Neutrophil (primary cell): Measurements from ENCODE around the gene POU3F2.

Source experiments
- H3K27ac ChIP-seq: fragments of 200-600 bp; sonication (generic); 2 replicates; pipeline ENCODE4 v1.5.1; 2016; ENCODE audit warnings: mild to moderate bottlenecking, moderate library complexity
- H3K27me3 ChIP-seq: fragments of 200-600 bp; sonication (generic); 2 replicates; pipeline ENCODE4 v1.6.0; 2016; ENCODE audit warnings: mild to moderate bottlenecking
- H3K36me3 ChIP-seq: fragments of 200-600 bp; sonication (generic); 2 replicates; pipeline ENCODE4 v1.5.1; 2017
- H3K4me1 ChIP-seq, 2 experiments: fragments of 200-600 bp in 1 of 2; sonication (generic) in 1 of 2; 1 replicate in 1 of 2; 2 replicates in 1 of 2; pipeline versions ENCODE4 v1.5.1 to v1.6.1; 2013 to 2016; ENCODE audit warnings: low read depth in 1 of 2, low read length in 1 of 2, mild to moderate bottlenecking in 1 of 2, moderate library complexity in 1 of 2; ENCODE audit not compliant: control insufficient read depth in 1 of 2, insufficient read depth in 1 of 2
- H3K4me3 ChIP-seq, 2 experiments: fragments of 200-600 bp in 1 of 2; sonication (generic) in 1 of 2; 1 replicate in 1 of 2; 2 replicates in 1 of 2; pipeline ENCODE4 v1.5.1; 2013 to 2016; ENCODE audit warnings: low read depth in 1 of 2, low read length in 1 of 2, mild to moderate bottlenecking in 1 of 2, moderate library complexity in 1 of 2
- H3K9me3 ChIP-seq: fragments of 200-600 bp; sonication (generic); 2 replicates; pipeline ENCODE4 v1.5.1; 2016
- CTCF ChIP-seq: fragments of 200-600 bp; sonication (generic); IDR thresholded peaks from 2 replicates; pipeline ENCODE4 v1.5.1; 2016; ENCODE audit warnings: antibody characterized with exemption

Gene POU3F2

DNA sequence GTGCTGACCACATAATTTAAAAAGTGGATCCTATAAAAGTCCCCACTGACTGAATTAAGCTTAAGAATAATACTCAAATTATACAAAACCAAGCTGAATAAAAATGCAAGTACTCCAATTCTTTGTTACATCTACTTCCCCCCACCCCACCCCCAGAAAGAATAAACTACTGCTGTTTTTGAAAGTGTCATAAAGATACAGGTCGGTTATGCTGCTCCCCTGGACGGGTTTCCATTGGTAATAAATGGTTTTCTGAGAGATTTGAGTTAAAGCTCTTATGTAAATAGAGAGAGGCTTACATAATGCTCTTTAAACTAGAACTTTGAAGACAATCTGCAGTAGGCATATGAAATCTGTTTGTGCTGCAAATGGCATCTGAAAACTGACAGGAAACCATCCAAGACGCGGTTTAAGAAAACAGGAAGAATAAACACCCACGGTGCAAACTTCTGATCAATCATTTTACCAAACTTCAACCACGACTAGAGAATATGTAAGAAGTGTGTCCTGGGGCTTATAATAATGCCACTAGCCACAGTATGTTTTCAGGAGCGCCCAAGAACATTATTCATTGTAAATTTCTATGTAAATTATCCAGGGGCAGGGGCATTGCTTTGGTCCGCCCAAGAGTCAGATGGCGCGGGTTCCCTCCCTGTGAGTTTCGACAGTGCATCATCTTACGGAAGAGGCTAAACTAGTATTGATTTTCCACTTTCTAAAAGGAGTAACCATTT is 10.8 kb upstream of the POU3F2 start:
- H3K27me3 ChIP-seq: peaks cover 100% of the 10 kb centered on the region
- no peak overlapping the region for H3K4me3 ChIP-seq
- no peaks in the 10 kb centered on the region for H3K9me3 ChIP-seq
- no peak overlapping the region for H3K27ac ChIP-seq
- no peaks in the 10 kb centered on the region for H3K4me1 ChIP-seq
- no peaks in the 10 kb centered on the region for H3K36me3 ChIP-seq
- no peak for TF ChIP-seq CTCF

- Histone ChIP-seq H3K4me3 (no peak overlapping the region), H3K27me3 (peaks cover 100% of the 10 kb centered on the region), H3K27ac (no peak overlapping the region), H3K4me1 (no peaks in the 10 kb centered on the region), H3K9me3 (no peaks in the 10 kb centered on the region), H3K36me3 (no peaks in the 10 kb centered on the region)
- no peak for TF ChIP-seq CTCF
Observed at GRCh38 chr6:98824162-98824901, 10.0 kb upstream of the POU3F2 start.

DNA sequence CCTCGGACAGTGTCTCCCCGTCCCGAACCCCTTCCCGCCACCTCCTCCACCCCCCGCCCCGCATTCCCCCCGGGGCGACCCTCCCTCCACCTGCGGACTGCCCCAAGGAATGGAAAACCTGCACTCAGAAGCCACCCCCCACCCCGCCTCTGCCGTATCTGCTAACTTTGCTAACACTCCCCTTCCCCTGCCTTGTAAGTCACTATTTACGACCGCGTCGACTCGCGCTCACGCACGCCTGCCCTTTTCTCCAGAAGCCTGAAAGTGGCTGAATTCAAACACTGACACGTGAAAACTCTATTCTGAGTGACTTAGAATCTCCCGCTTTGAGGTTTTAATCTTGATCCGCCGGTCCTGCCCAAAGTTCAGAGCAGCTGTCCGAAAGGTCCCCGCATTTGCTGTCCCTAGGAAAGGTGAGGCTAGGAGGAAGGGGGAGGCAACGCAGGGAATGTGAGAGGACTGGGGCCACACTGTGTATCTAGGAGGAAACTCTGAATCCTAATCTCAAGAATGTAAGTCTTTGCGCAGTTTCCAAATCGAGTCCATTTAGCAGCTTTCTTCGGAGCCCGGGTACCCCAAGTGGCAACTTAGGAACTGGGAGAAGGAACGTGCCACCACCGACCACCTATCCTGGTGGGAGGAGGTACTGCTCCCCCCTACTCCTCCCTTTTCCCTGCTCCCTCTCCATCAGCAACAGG is 9.3 kb upstream of the POU3F2 start:
- no peaks in the 10 kb centered on the region for H3K9me3 ChIP-seq
- no peaks in the 10 kb centered on the region for H3K36me3 ChIP-seq
- TF ChIP-seq CTCF: no peak
- H3K4me1 ChIP-seq: no peaks in the 10 kb centered on the region
- H3K4me3 ChIP-seq: no peak overlapping the region
- H3K27me3 ChIP-seq: peaks cover 100% of the 10 kb centered on the region
- H3K27ac ChIP-seq: no peak overlapping the region

DNA sequence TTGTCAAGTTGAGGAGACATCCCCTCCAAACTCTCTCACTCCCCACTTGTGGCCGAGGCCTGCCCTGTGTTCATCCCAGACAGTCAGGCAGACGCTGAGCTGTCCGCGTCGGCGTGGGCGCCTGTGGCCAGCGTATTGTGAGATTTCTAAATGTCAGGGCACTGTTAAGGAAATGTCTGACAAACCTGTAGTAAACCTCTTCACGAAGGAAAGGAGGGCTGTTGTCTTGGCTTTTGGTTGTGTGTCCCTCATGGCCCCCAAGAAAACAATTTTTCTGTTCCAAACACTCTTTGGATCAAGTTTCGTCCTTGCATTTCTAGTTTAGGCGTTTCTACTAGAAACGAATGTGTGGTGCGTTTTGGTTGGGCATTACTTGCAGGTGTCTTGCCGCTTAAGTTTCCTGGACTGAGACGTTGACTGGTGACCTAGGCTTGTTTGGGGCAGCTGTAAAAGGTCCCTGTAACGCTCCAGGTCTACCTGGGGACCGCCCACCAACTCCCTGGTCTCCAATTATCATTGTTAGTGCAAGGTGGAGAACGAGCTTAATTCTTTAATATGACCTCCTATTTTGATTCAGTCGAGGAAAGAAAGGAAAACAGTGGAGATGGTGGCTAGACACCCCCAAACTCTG is 8.7 kb upstream of the POU3F2 start:
- no peak overlapping the region for H3K27ac ChIP-seq
- TF ChIP-seq CTCF: no peak

DNA sequence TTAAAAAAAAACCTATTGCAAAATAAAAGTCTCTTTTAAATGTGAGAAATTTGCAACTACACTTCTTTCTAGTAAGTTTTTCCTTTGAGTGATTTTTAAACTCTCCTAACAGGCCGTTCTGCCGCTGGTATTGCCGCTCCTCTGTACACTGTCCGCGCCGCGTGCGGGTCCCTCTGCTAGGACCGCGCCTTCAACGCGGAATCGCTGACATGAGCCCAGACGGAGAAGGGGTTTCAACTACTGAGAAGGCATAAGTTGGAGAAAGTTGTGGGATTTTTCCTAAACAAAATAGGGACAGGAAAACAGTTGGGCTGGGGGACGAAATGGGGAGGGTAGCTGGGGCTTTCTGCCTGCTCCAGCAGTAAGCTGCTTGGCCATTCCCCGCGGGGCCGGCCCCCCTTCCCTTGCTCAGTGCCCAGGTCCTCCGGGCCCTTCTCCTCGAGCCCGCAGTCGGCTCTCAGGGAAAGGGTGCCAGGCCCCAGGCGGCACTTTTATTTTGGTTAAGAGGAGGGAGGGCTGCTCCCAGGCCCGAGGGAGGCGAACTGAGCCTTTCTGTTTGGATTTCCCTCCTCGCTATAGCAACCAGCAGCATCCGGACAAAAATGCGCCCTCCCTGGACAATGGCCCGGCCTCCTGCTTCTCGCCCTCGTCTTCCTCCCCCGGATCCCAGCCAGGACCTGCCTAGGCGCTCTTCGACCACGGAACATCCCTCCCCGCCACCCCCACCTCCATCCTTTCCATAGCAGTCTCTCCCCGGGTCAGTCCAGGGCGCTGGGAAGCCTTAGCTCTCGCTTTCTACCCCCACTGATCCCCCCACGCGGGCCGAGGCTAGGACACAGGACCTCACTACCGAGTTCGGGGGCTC is 6.8 kb upstream of the POU3F2 start:
- no peak for TF ChIP-seq CTCF
- Histone ChIP-seq H3K4me1 (peaks cover 5 to 14% of the 10 kb centered on the region in 2 experiments), H3K9me3 (no peaks in the 10 kb centered on the region), H3K27ac (no peak overlapping the region), H3K27me3 (peaks cover 100% of the 10 kb centered on the region), H3K36me3 (no peaks in the 10 kb centered on the region), H3K4me3 (no peak overlapping the region)

More for the DNA sequence above, 8.7 kb upstream of the POU3F2 start:
- Histone ChIP-seq H3K27me3 (peaks cover 100% of the 10 kb centered on the region), H3K36me3 (no peaks in the 10 kb centered on the region), H3K4me3 (no peak overlapping the region), H3K4me1 (no peaks in the 10 kb centered on the region), H3K9me3 (no peaks in the 10 kb centered on the region)
